ENCODE measurements around the gene ATG7. TPM values are rescaled to one million over a fixed set of nuclear protein-coding genes. Genes with fewer than 3 reads are reported as not detected.

ATG7 gene
- total RNA-seq, 2 experiments from 2014 or later, result 30.5 to 33.6 TPM

DNA sequence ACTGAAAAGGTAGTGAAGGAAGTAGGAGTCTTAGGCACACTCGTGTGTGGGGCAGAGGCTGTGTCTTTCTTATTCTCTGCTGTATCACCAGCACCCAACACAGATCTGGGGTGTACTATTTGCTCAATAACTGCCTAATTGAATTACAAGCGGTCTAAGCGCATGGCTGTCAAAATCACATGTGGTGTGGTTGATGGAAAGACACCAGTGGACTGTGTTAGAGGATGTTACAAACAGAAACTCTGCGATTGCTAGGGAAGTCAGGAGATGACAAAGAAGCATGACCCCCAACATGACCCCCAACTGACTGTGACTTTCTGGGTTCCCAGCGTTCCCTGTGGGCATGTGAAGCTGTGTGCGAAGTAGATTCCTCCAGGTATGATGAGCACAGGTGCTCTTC is 32.0 kb downstream of the ATG7 start:
- Mint-ChIP-seq H3K36me3 (peaks cover 46% of the 10 kb centered on the region), H3K27me3 (no peaks in the 10 kb centered on the region), H3K9me3 (no peaks in the 10 kb centered on the region), H3K27ac (no peak overlapping the region), H3K4me3 (no peak overlapping the region), H3K4me1 (ENCODE audit: low read depth) (peaks cover 29% of the 10 kb centered on the region)
- POLR2A ChIA-PET, result no interaction called here
- CTCF ChIA-PET, result no interaction called here
- no peak for DNase-seq
- intact Hi-C loops (cut with micrococcal nuclease), result no loop called here

DNA sequence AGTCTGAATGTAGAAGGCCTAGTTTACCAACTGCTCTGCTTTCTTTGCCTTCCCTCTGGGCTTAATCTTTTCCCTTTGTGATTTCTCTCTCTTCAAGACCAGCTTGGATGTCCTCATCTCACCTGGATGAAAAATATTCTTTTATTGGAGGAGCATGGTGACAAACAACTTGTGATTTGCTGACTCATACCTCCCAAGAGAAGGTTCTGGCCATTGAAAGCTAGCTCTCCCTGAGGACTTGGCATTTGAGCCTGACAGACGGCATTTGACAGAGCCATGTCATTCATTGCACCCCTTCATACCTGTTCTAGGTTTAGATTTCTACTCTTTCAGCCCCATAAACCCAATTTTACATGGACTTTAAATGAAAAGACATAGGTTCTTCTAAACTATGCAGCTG is 33.3 kb downstream of the ATG7 start:
- ChIA-PET POLR2A (no interaction called here), CTCF (interaction anchor here (1.1 kb wide), 1 partner anchor 13 kb away, joined by 4 read pairs; no protein-coding TSS in a partner anchor)
- Mint-ChIP-seq H3K27me3 (no peaks in the 10 kb centered on the region), H3K27ac (no peak overlapping the region), H3K4me3 (no peak overlapping the region), H3K36me3 (peaks cover 46% of the 10 kb centered on the region), H3K4me1 (ENCODE audit: low read depth) (peaks cover 29% of the 10 kb centered on the region), H3K9me3 (no peaks in the 10 kb centered on the region)
- DNase-seq, result no peak
- intact Hi-C loops (cut with micrococcal nuclease), result no loop called here

DNA sequence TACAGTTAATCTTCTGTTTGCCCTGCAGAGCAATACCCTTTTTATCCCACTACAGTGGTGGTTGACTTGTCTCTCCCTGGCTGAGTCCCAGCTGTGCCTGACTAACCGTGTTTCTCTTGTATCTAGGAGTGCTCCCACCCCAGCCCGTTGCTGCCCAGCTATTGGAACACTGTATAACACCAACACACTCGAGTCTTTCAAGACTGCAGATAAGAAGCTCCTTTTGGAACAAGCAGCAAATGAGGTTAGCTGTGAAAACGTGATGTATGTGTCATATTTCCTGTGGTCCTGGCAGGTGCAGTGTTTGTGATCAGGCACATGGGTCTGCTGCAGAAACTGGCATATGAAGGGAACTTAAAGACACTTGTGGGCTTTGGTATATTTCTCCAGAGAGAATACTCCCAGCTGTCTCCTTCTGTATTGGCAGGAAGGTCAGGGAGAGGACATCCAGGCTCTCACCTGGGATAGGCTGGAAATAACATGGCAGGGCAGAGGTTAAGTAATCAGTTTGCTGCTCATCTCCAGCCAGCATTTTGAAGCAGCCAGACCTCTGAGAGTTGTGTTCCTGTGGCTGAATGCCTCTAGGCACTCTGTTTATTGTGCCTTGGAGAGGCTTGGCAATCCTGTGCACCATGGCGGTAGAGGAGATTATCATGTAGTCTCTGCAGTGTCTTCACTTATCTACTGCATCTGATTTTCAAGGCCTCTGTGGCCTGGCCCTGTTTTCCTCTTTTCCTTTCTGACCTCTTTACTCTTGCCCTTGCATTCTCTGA is 34.8 kb downstream of the ATG7 start:
- Mint-ChIP-seq H3K4me1 (ENCODE audit: low read depth) (peaks cover 23% of the 10 kb centered on the region), H3K27ac (no peak overlapping the region), H3K4me3 (no peak overlapping the region), H3K27me3 (no peaks in the 10 kb centered on the region), H3K36me3 (peaks cover 45% of the 10 kb centered on the region), H3K9me3 (no peaks in the 10 kb centered on the region)
- CTCF ChIA-PET, result interaction anchor here (0.8 to 1.4 kb wide), 6 partner anchors 28 to 463 kb away, joined by 3 to 13 read pairs (median 4); partner anchors contain the start of gene ATG7
- DNase-seq, result peak; percentile 48
- POLR2A ChIA-PET, result no interaction called here
- intact Hi-C loops (cut with micrococcal nuclease), result loop anchor here (2.0 kb wide), 2 partner anchors 16 to 68 kb away; no protein-coding TSS in a partner anchor

DNA sequence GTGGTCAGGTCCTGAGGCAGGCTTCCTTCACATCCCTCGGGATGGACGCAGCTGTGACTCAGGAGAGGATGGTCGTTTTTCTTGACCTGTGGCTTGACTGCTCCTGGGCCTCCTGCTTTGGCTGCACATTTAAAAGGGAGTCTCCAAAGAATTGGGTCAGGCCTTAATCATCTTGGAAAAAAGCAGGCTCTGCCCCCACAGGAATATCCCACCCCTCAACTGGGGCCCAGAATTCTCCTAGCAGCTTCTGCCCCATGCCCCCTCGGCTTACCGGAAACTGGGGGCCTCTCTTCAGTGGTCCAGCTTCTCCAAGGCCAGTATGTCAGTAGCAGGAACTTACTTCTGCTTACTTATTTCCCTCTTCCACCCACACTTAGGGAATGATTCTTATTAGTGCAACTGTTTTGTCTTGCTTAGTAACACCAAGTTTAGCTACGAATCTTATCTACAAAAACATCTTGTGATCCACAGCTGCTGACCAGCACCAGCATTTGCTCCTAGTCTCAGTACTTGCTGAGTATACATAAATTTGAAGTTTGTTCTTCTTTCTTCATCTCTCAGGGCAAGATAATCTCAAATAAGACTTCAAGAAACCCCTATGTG is 35.7 kb downstream of the ATG7 start:
- no peaks in the 10 kb centered on the region for H3K27me3 Mint-ChIP-seq
- H3K9me3 Mint-ChIP-seq, result no peaks in the 10 kb centered on the region
- ChIA-PET POLR2A (no interaction called here), CTCF (interaction anchor here (1.2 kb wide), 1 partner anchor 27 kb away, joined by 4 read pairs; no protein-coding TSS in a partner anchor)
- peaks cover 23% of the 10 kb centered on the region for H3K4me1 Mint-ChIP-seq (ENCODE audit: low read depth)
- H3K4me3 Mint-ChIP-seq, result no peak overlapping the region
- no peak for DNase-seq
- peaks cover 42% of the 10 kb centered on the region for H3K36me3 Mint-ChIP-seq
- no peak overlapping the region for H3K27ac Mint-ChIP-seq
- intact Hi-C loops (cut with micrococcal nuclease), result loop anchor here (2.0 kb wide), 2 partner anchors 17 to 69 kb away; no protein-coding TSS in a partner anchor

DNA sequence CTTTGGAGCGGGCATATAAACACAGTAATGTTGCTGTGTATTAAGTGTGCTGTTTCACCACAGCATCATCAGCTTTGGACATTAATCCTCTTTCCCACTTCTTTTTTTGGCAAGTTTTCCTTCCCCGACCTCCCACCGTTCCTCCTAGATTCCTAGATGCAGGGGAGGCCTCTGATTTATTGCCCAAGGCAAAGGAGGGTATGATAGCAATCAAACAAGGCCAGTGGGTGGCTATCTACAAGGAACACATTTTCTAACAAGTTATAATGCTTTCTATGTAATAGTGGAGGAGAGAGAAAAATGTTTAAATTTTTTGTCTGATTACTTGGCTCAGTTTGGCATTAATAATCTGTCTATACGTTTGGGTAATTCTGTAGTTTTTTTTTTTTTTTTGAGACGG is 38.1 kb downstream of the ATG7 start:
- Mint-ChIP-seq H3K27ac (no peak overlapping the region), H3K27me3 (no peaks in the 10 kb centered on the region), H3K36me3 (peaks cover 51% of the 10 kb centered on the region), H3K9me3 (no peaks in the 10 kb centered on the region), H3K4me1 (ENCODE audit: low read depth) (peaks cover 21% of the 10 kb centered on the region), H3K4me3 (no peak overlapping the region)
- intact Hi-C loops (cut with micrococcal nuclease), result no loop called here
- ChIA-PET CTCF (no interaction called here), POLR2A (no interaction called here)
- DNase-seq, result no peak

DNA sequence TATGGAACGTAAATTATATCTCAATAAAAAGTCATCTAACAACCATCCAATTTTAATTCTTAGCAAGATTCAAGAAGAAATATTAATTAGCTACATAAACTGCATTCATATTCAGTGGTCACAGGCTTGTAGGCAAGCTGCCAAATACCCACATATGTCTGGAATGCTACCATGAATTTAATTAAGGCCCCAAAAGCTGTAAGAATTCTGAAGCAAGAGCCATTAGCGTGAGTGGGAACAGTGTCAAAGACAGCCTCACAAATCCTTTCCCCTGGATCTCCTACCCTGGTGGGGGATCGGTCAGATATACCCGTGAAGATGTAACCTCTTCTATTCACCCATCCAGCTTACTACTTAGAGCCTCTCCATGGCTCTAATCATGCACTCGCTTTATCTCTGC is 40.0 kb downstream of the ATG7 start:
- ChIA-PET POLR2A (no interaction called here), CTCF (interaction anchor here (1.7 kb wide), 1 partner anchor 23 kb away, joined by 7 read pairs; no protein-coding TSS in a partner anchor)
- H3K9me3 Mint-ChIP-seq, result no peaks in the 10 kb centered on the region
- H3K4me1 Mint-ChIP-seq (ENCODE audit: low read depth), result peaks cover 4% of the 10 kb centered on the region
- H3K4me3 Mint-ChIP-seq, result no peak overlapping the region
- DNase-seq, result no peak
- H3K36me3 Mint-ChIP-seq, result peaks cover 61% of the 10 kb centered on the region
- H3K27ac Mint-ChIP-seq, result no peak overlapping the region
- intact Hi-C loops (cut with micrococcal nuclease), result no loop called here
- H3K27me3 Mint-ChIP-seq, result no peaks in the 10 kb centered on the region

DNA sequence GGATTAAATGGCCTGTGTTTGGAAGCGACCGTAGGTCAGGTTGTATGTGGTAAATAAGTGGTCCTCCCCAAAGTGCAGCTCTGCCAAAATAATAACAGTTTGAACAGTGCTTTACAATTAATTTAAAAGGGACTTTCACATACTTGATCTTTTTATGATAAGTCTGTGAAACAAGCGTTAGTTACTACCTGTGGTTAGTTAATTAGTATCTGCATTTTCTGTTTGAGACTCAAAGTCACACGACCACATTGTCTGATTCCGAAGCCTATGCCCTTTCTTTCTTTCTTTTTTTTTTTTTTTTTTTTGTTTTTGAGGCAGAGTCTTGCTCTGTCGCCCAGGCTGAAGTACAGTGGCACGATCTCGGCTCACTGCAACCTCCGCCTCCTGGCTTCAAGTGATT is 45.1 kb downstream of the ATG7 start:
- ChIA-PET CTCF (no interaction called here), POLR2A (no interaction called here)
- H3K4me1 Mint-ChIP-seq (ENCODE audit: low read depth), result no peaks in the 10 kb centered on the region
- DNase-seq, result no peak
- H3K9me3 Mint-ChIP-seq, result no peaks in the 10 kb centered on the region
- H3K27me3 Mint-ChIP-seq, result no peaks in the 10 kb centered on the region
- intact Hi-C loops (cut with micrococcal nuclease), result no loop called here
- no peak overlapping the region for H3K4me3 Mint-ChIP-seq
- no peak overlapping the region for H3K27ac Mint-ChIP-seq
- peaks cover 62% of the 10 kb centered on the region for H3K36me3 Mint-ChIP-seq

DNA sequence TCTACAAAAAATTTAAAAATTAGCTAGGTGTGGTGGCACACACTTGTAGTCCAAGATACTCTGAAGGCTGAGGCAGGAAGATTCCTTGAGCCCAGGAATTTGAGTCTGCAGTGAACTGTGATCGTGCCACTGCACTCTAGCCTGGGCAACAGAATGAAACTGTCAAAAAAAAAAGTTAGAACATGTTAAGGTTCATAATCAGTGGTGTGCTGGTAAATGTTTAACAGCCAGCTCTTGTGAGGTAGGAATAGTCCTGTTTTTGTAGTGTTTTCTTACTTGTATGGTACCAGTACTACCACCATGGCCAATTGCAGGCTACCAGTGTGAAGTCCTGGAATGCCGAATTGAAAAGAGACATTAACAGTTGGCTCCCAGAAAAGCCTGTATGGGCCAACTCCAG is 50.7 kb downstream of the ATG7 start:
- peaks cover 6% of the 10 kb centered on the region for H3K4me1 Mint-ChIP-seq (ENCODE audit: low read depth)
- DNase-seq, result no peak
- intact Hi-C loops (cut with micrococcal nuclease), result no loop called here
- no peak overlapping the region for H3K4me3 Mint-ChIP-seq
- no peaks in the 10 kb centered on the region for H3K27me3 Mint-ChIP-seq
- H3K9me3 Mint-ChIP-seq, result no peaks in the 10 kb centered on the region
- H3K36me3 Mint-ChIP-seq, result peaks cover 40% of the 10 kb centered on the region
- POLR2A ChIA-PET, result no interaction called here
- H3K27ac Mint-ChIP-seq, result no peak overlapping the region
- CTCF ChIA-PET, result no interaction called here

DNA sequence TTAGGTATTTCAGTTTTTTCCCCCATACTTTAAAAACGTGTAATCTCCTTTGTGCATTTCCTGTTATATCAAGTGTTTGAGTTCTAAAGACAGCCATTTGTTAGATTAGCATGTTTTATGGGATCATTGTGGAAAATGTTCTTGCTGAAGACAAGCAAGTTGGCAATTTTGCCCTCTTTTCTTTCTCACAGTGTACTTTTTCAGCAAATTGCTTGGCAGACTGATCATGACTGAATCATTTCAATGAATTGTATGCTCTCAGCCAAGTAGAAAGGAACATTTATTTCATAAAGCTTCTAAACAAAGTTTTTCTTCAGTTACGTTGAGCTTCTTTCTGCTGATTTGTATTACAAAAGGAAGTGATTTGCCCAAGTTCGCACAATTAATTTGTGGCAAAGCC is 51.6 kb downstream of the ATG7 start:
- no peak for DNase-seq
- no peaks in the 10 kb centered on the region for H3K9me3 Mint-ChIP-seq
- H3K4me1 Mint-ChIP-seq (ENCODE audit: low read depth), result peaks cover 6% of the 10 kb centered on the region
- ChIA-PET CTCF (interaction anchor here (3.1 kb wide), 1 partner anchor 11 kb away, joined by 13 read pairs; no protein-coding TSS in a partner anchor), POLR2A (no interaction called here)
- no peaks in the 10 kb centered on the region for H3K27me3 Mint-ChIP-seq
- H3K27ac Mint-ChIP-seq, result no peak overlapping the region
- H3K4me3 Mint-ChIP-seq, result no peak overlapping the region
- intact Hi-C loops (cut with micrococcal nuclease), result no loop called here
- peaks cover 33% of the 10 kb centered on the region for H3K36me3 Mint-ChIP-seq

DNA sequence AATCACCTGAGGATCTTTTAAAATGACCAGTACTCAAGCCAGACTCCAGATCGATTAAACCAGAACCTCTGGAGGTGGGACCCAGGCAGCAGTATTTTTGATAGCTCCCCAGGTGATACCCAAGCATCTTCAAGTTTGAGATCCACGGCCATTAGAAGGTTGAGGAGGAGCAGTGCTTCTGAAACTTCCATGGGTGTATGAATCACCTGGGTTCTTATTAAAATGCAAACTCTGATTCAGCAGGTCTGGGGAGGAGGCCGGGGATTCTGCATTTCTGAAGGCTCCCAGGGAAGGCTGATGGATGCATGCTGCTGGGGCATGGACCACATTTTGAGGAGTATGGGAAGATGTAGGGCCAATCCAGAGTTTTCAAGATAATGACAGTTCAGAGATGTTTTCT is 55.4 kb downstream of the ATG7 start:
- intact Hi-C loops (cut with micrococcal nuclease), result no loop called here
- Mint-ChIP-seq H3K4me1 (ENCODE audit: low read depth) (peaks cover 17% of the 10 kb centered on the region), H3K36me3 (peaks cover 17% of the 10 kb centered on the region), H3K4me3 (no peak overlapping the region), H3K27me3 (no peaks in the 10 kb centered on the region), H3K27ac (no peak overlapping the region), H3K9me3 (no peaks in the 10 kb centered on the region)
- ChIA-PET CTCF (interaction anchor here (0.9 kb wide), 2 partner anchors 22 to 268 kb away, joined by 3 read pairs; no protein-coding TSS in a partner anchor), POLR2A (no interaction called here)
- DNase-seq, result no peak

DNA sequence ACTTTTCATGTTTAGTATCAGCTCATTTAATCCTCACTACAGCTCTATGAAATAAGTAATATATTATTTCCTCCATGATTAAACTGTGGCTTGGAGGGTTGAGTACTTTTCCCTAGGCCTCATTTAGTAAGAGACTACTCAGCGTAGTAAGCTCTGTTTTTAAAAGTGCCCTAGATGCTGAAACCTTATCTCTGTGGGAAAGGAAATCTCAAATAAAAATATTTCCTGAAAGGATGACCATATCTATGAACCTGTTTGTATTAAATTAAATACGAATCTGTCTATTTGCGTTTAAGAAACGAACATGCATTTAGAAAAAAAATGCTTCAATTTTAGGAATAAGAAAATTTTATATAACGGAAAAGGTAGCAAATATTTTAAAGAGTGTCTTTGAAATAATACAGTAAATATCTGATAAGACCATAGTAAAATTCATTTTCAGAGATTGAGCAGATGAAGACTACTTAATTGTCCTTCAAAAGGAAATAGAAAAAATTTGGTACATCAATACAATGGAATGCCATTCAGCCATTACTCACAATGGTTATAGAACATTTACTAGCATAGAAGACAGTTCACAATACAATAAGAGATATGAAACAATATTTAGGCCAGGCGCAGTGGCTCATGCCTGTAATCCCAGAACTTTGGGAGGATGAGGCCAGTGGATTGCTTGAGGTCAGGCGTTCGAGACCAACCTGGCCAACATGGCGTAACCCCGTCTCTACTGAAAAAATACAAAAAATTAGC is 56.2 kb downstream of the ATG7 start:
- Mint-ChIP-seq H3K4me3 (no peak overlapping the region), H3K27ac (no peak overlapping the region), H3K27me3 (no peaks in the 10 kb centered on the region), H3K36me3 (peaks cover 21% of the 10 kb centered on the region), H3K9me3 (no peaks in the 10 kb centered on the region), H3K4me1 (ENCODE audit: low read depth) (peaks cover 17% of the 10 kb centered on the region)
- POLR2A ChIA-PET, result no interaction called here
- CTCF ChIA-PET, result interaction anchor here (0.9 kb wide), 2 partner anchors 21 to 268 kb away, joined by 3 read pairs; no protein-coding TSS in a partner anchor
- intact Hi-C loops (cut with micrococcal nuclease), result no loop called here
- no peak for DNase-seq

DNA sequence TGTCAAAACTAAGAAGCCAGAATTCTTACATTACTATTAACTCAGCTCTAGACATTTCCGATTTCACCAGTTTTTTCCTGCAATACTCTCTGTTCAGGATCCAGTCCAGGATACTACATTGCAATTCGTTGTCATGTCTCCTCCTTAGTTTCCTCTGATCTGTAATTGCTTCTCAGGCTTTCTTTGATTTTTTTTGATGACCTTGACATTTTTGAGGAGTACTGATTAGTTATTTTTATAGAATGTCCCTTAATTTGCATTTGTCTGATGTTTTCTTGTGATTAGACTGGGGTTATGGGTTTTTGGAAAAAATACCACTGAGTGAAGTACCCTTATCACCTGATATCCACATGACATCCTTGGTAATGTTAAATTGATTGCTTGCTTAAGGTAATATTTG is 57.6 kb downstream of the ATG7 start:
- intact Hi-C loops (cut with micrococcal nuclease), result loop anchor here (10.0 kb wide), 2 partner anchors 265 to 385 kb away; no protein-coding TSS in a partner anchor
- Mint-ChIP-seq H3K9me3 (no peaks in the 10 kb centered on the region), H3K27ac (no peak overlapping the region), H3K36me3 (peaks cover 20% of the 10 kb centered on the region), H3K4me1 (ENCODE audit: low read depth) (peaks cover 17% of the 10 kb centered on the region), H3K27me3 (no peaks in the 10 kb centered on the region), H3K4me3 (no peak overlapping the region)
- ChIA-PET POLR2A (no interaction called here), CTCF (no interaction called here)
- DNase-seq, result no peak

Data from activated CD4-positive, alpha-beta memory T cell treated with anti-CD3 and anti-CD28 coated beads for 36 hours (primary cell).